ENCODE data around the gene CEP295NL. TPM values are rescaled to one million over a fixed set of nuclear protein-coding genes. Genes with fewer than 3 reads are reported as not detected.

Gene CEP295NL
- total and polyA plus RNA-seq, 10 donors: 0.03 to 19.3 (median 9.0) TPM

DNA sequence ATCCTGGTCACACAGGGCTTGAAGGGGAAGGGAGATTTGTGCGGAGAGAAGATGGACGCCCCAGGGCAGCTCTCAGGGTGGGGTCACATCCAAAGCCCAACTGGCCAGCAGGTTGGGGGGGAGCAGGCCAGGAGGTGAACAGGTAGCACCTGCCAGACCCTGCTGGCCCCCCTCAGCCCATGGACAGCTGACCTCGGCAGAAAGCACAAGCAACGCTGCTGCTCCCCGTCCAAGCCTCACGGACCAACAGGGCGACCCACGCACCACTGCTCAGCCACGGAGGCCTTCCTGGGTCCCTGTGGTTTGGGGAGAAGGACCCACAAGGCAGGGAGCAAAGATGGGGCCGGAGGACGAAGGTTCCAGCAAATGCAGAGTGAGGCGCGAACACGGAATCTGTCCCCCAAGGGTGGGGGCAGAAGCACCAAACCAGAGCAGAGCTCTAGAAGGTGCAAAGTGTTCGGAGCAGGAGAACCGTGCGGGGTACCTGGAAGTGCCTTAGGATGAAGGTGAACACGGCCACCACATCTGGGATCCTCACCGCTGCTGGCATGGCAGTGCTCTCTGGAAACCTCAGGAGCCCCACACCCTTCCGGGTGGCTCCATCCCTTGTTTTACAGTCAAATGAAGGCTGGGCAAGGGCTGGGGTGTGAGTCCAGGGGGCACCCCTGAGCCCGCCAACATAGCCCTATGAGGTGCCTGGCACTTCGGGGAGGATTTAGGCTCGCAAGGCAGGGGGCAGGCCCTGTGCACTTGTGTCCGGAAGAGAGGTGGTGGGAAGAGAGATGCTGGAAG, 17.9 kb downstream of the CEP295NL start:
- TF ChIP-seq POLR2AphosphoS5 (IDR thresholded peaks at IDR 0.05): no peak
- no peak for TF ChIP-seq POLR2A (IDR thresholded peaks at IDR 0.05)
- no peak for TF ChIP-seq CTCF (IDR thresholded peaks at IDR 0.05 in 8 of 11, conservative IDR thresholded peaks at IDR 0.05 in 3 of 11)
- peaks cover 37 to 100% (median 86%) of the 10 kb centered on the region in 6 donors for H3K4me1 ChIP-seq

GRCh38 chr17:78884148-78884825, 18.7 kb downstream of the CEP295NL start:
- Histone ChIP-seq H3K27me3 (replicated peaks in 1 of 7) (peaks cover 0 to 19% (median 0%) of the 10 kb centered on the region in 7 donors), H3K27ac (peak overlapping the region; percentile 78 to 97 (median 94)), H3K4me3 (peak overlapping the region in 4 of 8 donors; percentile 1 to 58 (median 13)), H3K36me3 (peaks cover 0 to 13% (median 0%) of the 10 kb centered on the region in 6 donors), H3K4me1 (peaks cover 40 to 100% (median 85%) of the 10 kb centered on the region in 6 donors), H3K9me3 (no peaks in the 10 kb centered on the region)
- 52 to 68% (median 55%) methylated on average over 11 to 20 of the region's 20 CpGs for WGBS, 5 donors
- TF ChIP-seq POLR2A (IDR thresholded peaks at IDR 0.05): no peak
- no peak for TF ChIP-seq CTCF (IDR thresholded peaks at IDR 0.05 in 8 of 11, conservative IDR thresholded peaks at IDR 0.05 in 3 of 11)
- TF ChIP-seq POLR2AphosphoS5 (IDR thresholded peaks at IDR 0.05): no peak
- intact Hi-C loops (cut with DNase I; ENCODE audit: low total_unique reads): no loop called here
- DNase-seq: no peak

More for the DNA sequence above, 17.9 kb downstream of the CEP295NL start:
- no peak for DNase-seq
- peaks cover 0 to 13% (median 0%) of the 10 kb centered on the region in 6 donors for H3K36me3 ChIP-seq
- 82 to 91% (median 89%) methylated on average over 22 to 24 of the region's 24 CpGs for WGBS, 5 donors
- no peaks in the 10 kb centered on the region for H3K9me3 ChIP-seq
- H3K27me3 ChIP-seq (replicated peaks in 1 of 7): peaks cover 0 to 16% (median 0%) of the 10 kb centered on the region in 7 donors
- intact Hi-C loops (cut with DNase I; ENCODE audit: low total_unique reads): no loop called here
- peak overlapping the region in 1 of 8 donors; percentile 58 for H3K4me3 ChIP-seq
- H3K27ac ChIP-seq: peak overlapping the region; percentile 78 to 97 (median 94)

GRCh38 chr17:78883533-78884131, 19.4 kb downstream of the CEP295NL start:
- H3K27me3 ChIP-seq (replicated peaks in 1 of 7): peaks cover 0 to 23% (median 0%) of the 10 kb centered on the region in 7 donors
- H3K4me1 ChIP-seq: peaks cover 46 to 100% (median 85%) of the 10 kb centered on the region in 6 donors
- TF ChIP-seq POLR2AphosphoS5 (IDR thresholded peaks at IDR 0.05) (peak; percentile 76 to 81 (median 80)), POLR2A (IDR thresholded peaks at IDR 0.05) (peak in 1 of 3 donors; percentile 4), CTCF (IDR thresholded peaks at IDR 0.05 in 8 of 11, conservative IDR thresholded peaks at IDR 0.05 in 3 of 11) (peak in 1 of 11 experiments; percentile 8)
- H3K9me3 ChIP-seq: no peaks in the 10 kb centered on the region
- H3K4me3 ChIP-seq: peak overlapping the region in 5 of 8 donors; percentile 1 to 58 (median 12)
- intact Hi-C loops (cut with DNase I; ENCODE audit: low total_unique reads): no loop called here
- peak; percentile 89 for DNase-seq
- H3K27ac ChIP-seq: peak overlapping the region; percentile 78 to 97 (median 94)
- H3K36me3 ChIP-seq: peaks cover 0 to 13% (median 0%) of the 10 kb centered on the region in 6 donors
- 7 to 19% (median 13%) methylated on average over 23 to 24 of the region's 24 CpGs for WGBS, 5 donors

Measured in spleen (tissue), 11 donors.